ENCODE data around the gene AGFG1. TPM values are rescaled to one million over a fixed set of nuclear protein-coding genes. Genes with fewer than 3 reads are reported as not detected.

AGFG1 gene
- total RNA-seq, 1 experiment from 2014 or later = 72.5 TPM

GRCh38 chr2:227507963-227508362, 36.0 kb downstream of the AGFG1 start:
- Histone ChIP-seq H3K79me2 (ENCODE audit: insufficient read depth, low read length) (peaks cover 100% of the 10 kb centered on the region), H3K27ac (ENCODE audit: low read depth, low read length) (no peak overlapping the region), H3K27me3 (ENCODE audit: insufficient read depth, low read length) (no peaks in the 10 kb centered on the region), H3K9ac (ENCODE audit: low read length) (no peak overlapping the region), H3K4me3 (replicated peaks in 1 of 2; ENCODE audit: low read depth in 1 of 2, low read length in 2 of 2) (no peak overlapping the region), H3K9me2 (ENCODE audit: insufficient read depth) (no peaks in the 10 kb centered on the region), H3K4me2 (ENCODE audit: low read length) (peak overlapping the region; percentile 18; the same call in 1 of the 2 replicates), H4K20me1 (ENCODE audit: insufficient read depth) (peaks cover 8% of the 10 kb centered on the region; the same call in 1 of the 2 replicates), H3K36me3 (ENCODE audit: control insufficient read depth in 1 of 2, insufficient read depth in 2 of 2, low read length in 2 of 2) (no peaks in the 10 kb centered on the region), H3K9me3 (ENCODE audit: control insufficient read depth in 1 of 2, insufficient read depth in 1 of 2, low read depth in 1 of 2, low read length in 2 of 2) (no peaks in the 10 kb centered on the region), H3K4me1 (ENCODE audit: control insufficient read depth in 1 of 2, insufficient read depth in 2 of 2, low read length in 2 of 2) (peaks cover 59 to 66% of the 10 kb centered on the region in 2 experiments), H2AFZ (ENCODE audit: low read depth, low read length, poor library complexity, severe bottlenecking) (no peak overlapping the region)
- DNase-seq (ENCODE audit: low read depth, low spot score) (no peak), ATAC-seq (no peak)
- intact Hi-C loops (cut with micrococcal nuclease) = no loop called here
- ChIA-PET RAD21 (ENCODE audit: low non-redundant PET in 1 of 2, low total read pairs in 2 of 2, uncharacterized antibody in 2 of 2, unreplicated experiment in 2 of 2) (no interaction called here), POLR2A (interaction anchor here (0.9 kb wide), 1 partner anchor 64 kb away, joined by 3 read pairs; no protein-coding TSS in a partner anchor), CTCF (no interaction called here)
- no TSS peak for BruUV-seq (replicated peaks)
- TF ChIP-seq RAD21 (IDR thresholded peaks at IDR 0.05; ENCODE audit: low read depth) (no peak), SP1 (IDR thresholded peaks at IDR 0.05; ENCODE audit: low read depth) (no peak), POLR2A (IDR thresholded peaks at IDR 0.05; ENCODE audit: borderline replicate concordance, extremely low read depth, insufficient read depth, insufficient read length) (no peak), EGR1 (IDR thresholded peaks at IDR 0.05; ENCODE audit: low read depth) (no peak), CTCF (IDR thresholded peaks at IDR 0.05 in 2 of 3, conservative IDR thresholded peaks at IDR 0.05 in 1 of 3; ENCODE audit: borderline replicate concordance in 1 of 3, insufficient read depth in 1 of 3, low read depth in 2 of 3, low read length in 2 of 3) (no peak), POLR2AphosphoS5 (IDR thresholded peaks at IDR 0.05; ENCODE audit: low read depth, low read length) (no peak), EZH2phosphoT487 (IDR thresholded peaks at IDR 0.05; ENCODE audit: borderline replicate concordance) (no peak), ZNF274 (IDR thresholded peaks at IDR 0.05; ENCODE audit: low read depth, low read length) (no peak), CBX3 (IDR thresholded peaks at IDR 0.05; ENCODE audit: low read depth) (no peak), ELF1 (IDR thresholded peaks at IDR 0.05; ENCODE audit: borderline replicate concordance, low read depth) (no peak), ZBTB33 (IDR thresholded peaks at IDR 0.05; ENCODE audit: extremely low read depth, insufficient replicate concordance, low read length) (no peak), MAX (IDR thresholded peaks at IDR 0.05) (no peak), TCF7L2 (IDR thresholded peaks at IDR 0.05; ENCODE audit: borderline replicate concordance, extremely low read depth, insufficient read depth, insufficient read length) (no peak), ZFX (IDR thresholded peaks at IDR 0.05) (no peak), SRF (IDR thresholded peaks at IDR 0.05; ENCODE audit: low read depth) (no peak)

All from HCT116 (cell line).